Cardiac septum (tissue), 1 donor: Measurements from ENCODE around the gene BMS1. TPM values are rescaled to one million over a fixed set of nuclear protein-coding genes. Genes with fewer than 3 reads are reported as not detected.
"Not testable (repeated sequence)": the region's sequence is repeated elsewhere in the genome, so short reads cannot be mapped to it uniquely, and the experiment has no call there.

Source experiments
- DNase-seq: peaks from one replicate; pipeline ENCODE4 v3.0.0-alpha.2; 2020; ENCODE audit warnings: low spot score
- intact Hi-C: fragments of 100-400 bp; cut with DNase I; formaldehyde crosslinking; loops from one replicate; pipeline ENCODE4 v1.14.0; 2022
- total RNA-seq: library from RNA; stranded (reverse); fragmentation: NEBNext Ultra II Directional; extraction: Animal tissue kit (Norgen Biotek cat#: 25700); gene quantifications from one replicate; pipeline ENCODE4 v1.2.1, GENCODE V29; 2021
- donor health status: DM: no; HTN: no; CAD: no.

Gene BMS1
- total RNA-seq, 1 donor from 2014 or later, result 13.4 TPM

DNA sequence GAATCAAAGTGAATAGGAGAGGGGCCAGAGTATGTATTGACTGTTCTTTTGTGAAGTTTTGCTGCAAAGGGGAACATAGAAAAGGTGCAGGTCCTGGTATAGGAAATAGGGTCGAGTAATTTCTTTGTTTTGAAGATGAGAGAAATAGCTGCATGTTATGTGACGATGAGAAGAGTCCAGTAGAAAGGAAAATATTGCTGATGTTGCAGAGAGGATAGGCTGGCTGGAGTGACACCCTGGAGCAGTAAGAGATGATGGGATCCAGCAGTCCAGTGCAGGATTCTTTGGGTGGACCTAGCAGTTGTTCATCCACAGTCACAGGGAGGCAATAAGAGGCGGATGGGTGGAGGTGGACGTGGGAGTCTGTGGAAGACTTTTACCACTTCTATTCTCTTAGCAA lies 2.1 kb upstream of the BMS1 start:
- intact Hi-C loops, result loop anchor here (10.0 kb wide), 1 partner anchor 146 kb away; the partner anchor contains the start of gene ZNF33B
- DNase-seq, result no peak

DNA sequence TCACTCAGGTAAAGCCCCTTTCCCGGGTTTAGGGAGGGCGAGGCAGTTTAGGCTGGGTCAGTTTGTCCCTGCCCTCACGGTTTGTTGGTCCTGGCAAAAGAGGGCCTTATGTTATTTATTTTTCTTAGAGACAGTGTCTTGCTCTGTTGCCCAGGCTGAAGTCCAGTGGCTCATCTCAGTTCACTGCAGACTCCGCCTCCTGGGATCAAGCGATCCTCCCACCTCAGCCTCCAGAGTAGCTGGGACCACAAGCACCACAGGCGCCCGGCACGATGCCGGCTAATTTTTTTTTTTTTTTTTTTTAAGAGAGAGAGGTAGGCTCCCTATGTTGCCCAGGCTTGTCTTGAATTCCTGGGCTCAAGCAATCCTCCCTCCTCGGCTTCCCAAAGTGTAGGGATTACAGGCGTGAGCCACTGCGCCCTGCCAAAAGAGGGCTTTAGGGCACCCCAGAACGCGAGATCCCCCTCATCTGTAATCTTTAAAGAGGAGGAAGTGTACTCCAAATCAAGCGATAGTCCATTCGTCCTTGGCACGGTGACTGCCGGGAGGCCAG lies 626 bp upstream of the BMS1 start:
- DNase-seq, result no peak
- intact Hi-C loops, result loop anchor here (1.0 to 10.0 kb wide), 2 partner anchors 29 to 147 kb away; partner anchors contain the start of gene ZNF33B

DNA sequence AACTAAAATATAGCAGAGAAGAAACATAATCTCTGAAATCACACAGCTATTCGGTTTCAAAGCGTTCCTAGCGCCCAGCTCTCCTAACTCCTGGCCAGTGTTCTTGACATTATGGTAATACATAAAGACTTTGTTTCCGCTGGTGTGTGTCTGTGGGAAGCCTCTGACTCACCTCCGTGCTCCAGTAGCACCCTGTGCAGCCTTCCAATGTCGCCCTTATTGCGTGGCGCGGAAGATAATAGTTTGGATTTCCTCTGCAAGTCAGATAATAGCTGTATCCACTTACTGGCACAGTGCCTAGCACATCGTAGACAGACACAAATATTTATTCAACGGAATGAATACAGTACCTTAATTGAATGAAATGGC lies 570 bp downstream of the BMS1 start:
- intact Hi-C loops, result loop anchor here (10.0 kb wide), 1 partner anchor 148 kb away; the partner anchor contains the start of gene ZNF33B
- no peak for DNase-seq

DNA sequence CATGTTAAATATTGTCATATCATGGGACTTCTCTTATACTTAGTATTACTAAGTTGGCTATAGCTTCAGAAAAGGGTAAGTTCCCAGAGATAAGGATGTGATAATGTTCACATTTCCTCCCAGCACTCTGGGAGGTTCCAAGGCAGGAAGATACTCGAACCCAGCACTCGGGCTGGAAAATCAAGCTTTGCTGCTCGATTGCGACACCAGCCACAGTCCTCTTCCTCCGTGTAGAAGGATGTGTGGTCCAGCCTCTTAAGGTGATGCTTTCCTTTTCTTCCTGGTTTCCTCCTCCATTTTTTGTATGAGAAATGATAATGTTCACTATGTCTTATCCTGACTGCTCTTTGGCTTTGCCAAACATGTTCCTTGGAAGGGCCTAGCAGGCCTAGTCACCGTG lies 3.2 kb downstream of the BMS1 start:
- no peak for DNase-seq
- intact Hi-C loops, result loop anchor here (10.0 kb wide), 1 partner anchor 151 kb away; the partner anchor contains the start of gene ZNF33B

DNA sequence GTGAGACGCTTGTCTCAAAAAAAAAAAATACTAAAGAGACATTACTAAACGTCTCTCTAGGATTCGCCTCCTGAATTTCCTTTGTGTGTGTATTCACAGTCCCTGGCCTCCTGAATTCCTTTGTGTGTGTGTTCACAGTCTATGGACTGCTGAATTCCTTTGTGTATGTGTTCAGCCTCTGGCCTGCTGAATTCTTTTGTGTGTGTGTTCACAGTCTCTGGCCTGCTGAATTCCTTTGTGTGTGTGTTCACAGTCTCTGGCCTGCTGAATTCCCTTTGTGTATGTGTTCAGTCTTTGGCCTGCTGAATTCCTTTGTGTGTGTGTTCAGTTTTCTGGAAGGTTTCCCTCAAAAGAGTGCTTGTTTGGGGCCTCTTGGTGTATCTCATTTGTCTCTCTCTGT lies 8.2 kb downstream of the BMS1 start:
- intact Hi-C loops, result no loop called here

DNA sequence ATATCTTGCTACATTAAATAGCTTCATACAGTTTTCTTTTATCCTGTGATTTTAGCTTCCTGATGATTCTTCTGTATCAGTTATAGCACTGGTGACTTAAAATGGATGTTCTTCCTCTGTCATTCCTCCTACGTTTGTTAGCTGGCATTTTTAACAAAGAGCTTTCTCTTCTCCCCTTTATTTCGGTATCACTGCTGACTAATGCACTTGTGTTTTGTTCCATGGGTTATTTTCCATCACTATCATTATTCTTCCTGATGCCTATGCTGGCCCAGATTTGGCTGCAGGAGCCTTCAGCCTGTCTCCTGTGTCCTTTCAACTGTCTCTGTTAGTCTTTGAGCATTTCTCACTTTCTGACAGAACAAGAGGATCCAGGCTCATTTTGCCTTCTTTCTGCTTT lies 13.1 kb downstream of the BMS1 start:
- intact Hi-C loops, result no loop called here
- DNase-seq, result no peak

More for the DNA sequence above, 8.2 kb downstream of the BMS1 start:
- DNase-seq, result no peak

DNA sequence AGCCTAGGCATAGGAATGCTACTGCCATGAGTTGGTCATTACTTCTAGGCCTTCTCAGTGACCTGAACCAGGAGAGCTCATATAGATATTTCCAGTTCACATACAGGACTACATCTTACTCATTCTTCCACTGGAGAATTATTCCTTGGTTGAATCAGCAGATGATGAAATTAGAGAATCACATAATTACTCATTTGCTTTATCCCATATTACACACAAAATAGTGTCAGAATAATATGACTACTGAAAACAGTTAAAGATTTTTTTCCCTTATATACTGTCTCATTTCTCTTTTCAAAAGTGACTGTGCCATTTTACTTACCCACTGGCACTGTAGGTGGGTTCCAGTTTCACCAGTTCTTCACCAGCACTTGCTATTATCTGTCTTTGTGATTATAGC lies 18.5 kb downstream of the BMS1 start:
- DNase-seq, result no peak

DNA sequence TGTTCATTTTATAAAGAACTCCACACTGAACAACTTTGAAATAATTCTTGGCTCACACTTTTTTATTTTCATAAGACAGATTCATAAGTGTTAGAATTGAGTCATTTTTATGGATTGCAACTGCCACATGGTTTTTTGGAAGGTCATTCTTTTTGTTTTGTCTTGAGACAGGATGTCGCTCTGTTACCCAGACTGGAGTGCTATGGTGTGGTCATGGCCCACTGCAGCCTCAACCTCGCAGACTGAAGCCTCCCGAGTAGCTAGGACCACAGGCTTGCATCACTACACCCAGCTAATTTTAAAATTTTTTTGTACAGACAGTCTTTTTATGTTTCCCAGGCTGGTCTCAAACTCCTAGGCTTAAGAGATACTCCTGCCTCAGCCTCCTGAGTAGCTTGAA lies 20.3 kb downstream of the BMS1 start:
- intact Hi-C loops, result no loop called here
- no peak for DNase-seq

More for the DNA sequence above, 18.5 kb downstream of the BMS1 start:
- intact Hi-C loops, result no loop called here

DNA sequence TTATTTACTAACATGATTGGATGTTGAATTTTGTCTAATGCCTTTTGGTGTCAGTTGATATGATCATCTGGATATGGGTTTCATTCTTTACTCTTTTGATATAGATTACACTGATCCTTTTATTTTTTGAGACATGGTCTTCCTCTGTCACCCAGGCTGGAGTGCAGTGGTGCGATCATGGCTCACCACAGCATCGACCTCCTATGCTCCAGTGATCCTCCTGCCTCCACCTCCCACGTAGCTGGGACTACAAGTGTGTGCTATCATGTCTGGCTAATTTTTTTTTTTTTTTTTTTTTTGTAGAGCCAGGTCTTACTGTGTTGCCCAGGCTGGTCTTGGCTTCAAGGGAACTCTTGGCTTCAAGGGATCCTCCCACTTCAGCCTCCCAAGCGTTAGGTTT lies 27.1 kb downstream of the BMS1 start:
- intact Hi-C loops, result no loop called here
- DNase-seq, result no peak

DNA sequence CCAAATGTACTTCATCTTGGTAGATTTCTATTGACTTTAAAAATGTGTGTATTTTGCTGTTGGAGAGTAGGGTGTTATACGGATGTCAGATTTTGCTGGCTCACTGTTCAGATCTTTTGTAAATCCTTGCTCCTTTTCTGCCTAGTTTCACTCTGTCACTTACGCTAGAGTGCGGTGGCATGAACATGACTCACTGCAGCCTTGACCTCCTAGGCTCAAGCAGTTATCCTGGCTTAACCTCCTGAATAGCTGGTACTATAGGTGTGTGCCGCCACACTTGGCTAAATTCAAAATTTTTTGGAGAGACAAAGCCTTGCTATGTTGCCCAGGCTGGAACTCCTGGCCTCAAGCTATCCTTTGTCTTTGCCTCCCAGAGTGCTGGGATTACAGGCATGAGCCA lies 29.4 kb downstream of the BMS1 start:
- intact Hi-C loops, result no loop called here
- DNase-seq, result no peak

DNA sequence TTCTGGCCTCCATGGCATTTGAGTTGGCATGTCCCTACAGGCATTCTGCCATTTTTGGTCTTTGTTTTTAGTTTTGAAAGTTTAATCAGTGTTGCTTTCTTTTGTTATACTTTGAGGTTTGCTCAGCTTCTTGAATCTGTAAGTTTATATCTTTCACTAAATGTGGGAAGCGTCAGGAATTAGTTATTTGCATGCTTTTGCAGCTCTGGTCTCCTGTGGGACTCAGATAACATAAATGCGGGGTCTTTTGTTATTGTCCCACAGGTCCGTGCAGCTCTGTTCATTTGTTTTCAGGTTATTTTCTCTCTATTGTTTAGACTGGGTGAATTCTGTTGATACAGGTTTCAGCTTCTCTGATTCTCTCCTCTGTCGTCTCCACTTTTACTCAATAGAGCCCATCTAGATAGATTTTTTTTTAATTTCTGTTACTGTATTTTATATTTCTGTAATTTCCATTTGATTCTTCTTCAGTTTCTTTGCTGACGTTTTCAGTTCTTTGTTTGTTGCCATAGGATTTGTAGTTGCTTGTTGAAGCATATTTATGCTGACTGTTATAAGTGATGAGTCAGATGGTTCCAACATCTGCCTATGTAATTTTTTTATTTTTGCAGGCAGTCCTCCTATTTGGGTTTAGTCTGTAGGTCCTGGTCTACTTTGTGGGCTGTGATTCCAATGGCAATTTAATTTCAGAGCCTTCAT lies 31.5 kb downstream of the BMS1 start:
- intact Hi-C loops, DNase-seq: not testable (repeated sequence)

DNA sequence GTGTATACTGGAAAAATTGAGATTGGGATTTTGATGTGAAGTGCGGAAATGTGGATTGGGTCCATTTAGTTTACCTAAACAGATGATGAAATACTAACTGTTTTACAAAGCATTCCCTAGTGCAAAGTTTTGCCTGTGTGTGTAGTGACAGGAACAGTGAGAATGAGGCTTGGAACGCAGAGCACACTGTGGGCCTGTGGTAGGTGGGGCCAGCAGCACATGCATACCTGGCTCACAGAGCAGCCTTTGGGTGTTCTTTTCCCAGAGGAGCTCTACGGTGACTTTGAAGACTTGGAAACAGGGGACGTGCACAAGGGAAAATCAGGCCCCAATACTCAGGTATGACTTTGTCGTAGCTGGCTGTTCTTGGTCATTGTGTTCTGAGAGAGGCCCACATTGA lies 33.7 kb downstream of the BMS1 start:
- DNase-seq, intact Hi-C loops: not testable (repeated sequence)

DNA sequence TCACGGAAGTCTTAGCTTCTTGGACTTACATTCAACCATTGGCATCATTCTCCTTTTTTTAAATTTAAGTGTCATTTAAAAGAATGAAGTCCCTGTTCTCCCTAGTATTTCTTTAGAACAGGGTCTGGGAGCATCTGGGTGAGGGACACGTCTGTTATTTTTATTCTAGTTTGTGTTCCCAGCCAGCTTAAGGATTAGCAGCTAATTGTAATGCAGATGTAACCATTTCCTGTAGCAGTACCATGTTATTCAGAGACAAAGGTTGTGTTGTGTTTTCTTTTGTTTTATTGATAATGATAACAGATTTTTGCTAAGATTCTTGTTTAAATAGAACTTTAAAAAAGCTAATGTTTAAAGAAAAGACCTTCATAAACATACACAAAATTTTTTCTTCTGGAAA lies 34.3 kb downstream of the BMS1 start:
- no peak for DNase-seq
- intact Hi-C loops, result no loop called here

DNA sequence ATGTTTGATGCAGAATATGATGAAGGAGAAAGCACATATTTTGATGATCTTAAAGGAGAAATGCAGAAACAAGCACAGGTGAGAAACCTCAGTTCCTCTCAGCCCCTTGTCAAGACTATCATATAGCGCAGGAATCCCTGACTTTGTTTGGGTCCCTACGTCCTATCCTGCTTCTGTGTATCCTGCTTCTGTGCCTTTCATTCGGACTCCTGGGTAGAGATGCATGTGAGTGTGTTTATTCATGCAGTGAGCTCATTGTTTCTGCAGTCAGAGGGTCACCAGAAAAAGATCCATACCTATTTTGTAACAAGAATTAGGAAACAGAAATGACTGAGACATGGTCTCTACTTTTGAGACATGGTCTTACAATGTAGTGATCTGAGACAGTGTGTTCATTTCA lies 34.8 kb downstream of the BMS1 start:
- intact Hi-C loops, DNase-seq: not testable (repeated sequence)

DNA sequence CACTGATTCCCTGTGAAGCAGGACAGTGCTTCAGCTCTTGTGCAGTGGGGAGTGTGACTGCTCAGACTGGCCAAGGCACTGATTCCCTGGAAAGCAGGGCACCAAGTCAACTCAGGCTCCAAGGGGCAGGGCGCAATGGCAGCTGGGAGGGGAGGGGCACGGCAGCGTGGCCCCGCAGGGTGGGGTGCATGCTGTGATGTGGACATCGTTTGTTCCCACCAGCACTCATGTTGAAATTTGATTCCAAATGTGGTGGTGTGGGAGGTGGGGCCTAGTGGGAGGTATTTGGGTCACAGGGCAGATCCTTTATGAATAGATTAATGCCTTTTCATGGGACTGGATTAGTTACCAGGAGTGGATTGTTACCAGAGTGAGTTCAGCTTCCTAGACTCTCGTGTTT lies 44.2 kb downstream of the BMS1 start:
- intact Hi-C loops, DNase-seq: not testable (repeated sequence)

DNA sequence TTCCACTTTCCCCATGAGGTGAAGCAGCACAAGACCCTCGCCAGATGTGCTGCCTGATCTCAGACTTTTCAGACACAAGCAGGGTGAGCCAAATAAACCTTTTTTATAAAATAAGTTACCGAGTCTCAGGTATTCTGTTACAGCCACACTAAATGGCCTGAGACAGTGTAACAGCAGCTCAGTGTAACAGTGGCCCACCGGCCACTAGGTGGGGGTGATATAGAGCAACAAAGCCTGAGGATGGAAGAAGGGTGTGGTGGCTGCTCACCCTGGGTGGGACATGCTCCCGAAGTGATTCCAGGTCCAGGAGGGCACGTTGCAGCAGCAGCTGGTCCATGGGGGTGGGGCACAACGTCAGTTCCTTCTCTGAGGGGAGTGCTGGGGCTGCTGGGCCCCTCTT lies 44.6 kb downstream of the BMS1 start:
- intact Hi-C loops, result no loop called here
- DNase-seq, result no peak

DNA sequence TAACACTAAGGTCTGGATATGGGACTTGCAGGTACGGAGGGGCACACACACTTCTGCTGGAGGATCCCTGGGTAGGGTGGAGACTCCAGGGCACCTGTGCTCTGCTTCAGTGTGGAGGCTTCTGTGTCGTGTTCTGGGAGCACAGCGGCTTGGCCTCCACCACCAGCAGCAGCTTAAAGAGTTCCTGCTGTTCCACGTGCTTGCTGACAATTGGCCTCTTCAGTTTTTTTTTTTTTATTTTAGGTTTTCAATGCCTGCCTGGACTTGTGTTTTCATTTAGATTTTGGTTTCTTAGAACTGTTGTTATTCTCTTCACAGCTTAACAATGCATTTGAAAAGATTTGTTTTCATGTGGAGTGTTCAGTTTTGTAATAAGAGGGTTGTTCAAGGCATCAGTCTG lies 45.8 kb downstream of the BMS1 start:
- intact Hi-C loops, DNase-seq: not testable (repeated sequence)

DNA sequence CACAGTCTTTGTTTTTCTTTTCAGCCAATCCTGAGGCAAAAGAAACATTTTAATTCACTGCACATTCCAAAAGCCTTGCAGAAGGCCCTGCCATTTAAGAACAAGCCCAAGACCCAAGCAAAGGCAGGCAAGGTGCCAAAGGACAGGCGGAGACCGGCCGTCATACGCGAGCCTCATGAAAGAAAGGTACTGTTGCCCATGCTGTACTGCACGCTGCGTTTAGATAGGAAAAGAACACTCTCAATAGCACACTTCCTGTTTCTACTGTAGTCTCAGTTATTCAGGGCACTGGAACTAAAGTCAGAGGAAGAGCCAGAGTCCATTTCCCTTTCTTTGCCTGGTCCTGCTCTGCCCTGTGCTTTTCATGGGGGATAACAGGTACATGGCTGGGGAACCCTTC lies 47.6 kb downstream of the BMS1 start:
- DNase-seq, result no peak
- intact Hi-C loops, result no loop called here

DNA sequence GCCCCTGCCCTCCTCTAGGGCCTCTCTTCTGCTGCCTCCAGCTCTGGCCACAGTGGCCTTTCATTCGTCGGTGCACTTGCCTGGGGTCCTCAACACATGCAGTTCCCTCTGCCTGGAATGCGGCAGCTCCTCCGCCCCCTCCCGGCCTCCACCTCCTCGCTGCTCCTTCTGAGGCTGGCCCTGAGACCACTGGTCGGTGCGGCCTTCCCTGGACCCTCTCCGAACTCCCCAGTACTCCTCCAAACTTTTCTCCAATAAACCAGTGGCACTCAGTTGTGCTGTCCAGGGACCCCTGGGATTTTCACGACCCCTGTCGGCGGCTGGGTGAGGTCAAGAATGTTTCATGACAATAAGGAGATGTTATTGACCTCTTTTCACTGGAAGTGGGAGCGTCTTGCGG lies 53.5 kb downstream of the BMS1 start:
- DNase-seq, result no peak
- intact Hi-C loops, result no loop called here

DNA sequence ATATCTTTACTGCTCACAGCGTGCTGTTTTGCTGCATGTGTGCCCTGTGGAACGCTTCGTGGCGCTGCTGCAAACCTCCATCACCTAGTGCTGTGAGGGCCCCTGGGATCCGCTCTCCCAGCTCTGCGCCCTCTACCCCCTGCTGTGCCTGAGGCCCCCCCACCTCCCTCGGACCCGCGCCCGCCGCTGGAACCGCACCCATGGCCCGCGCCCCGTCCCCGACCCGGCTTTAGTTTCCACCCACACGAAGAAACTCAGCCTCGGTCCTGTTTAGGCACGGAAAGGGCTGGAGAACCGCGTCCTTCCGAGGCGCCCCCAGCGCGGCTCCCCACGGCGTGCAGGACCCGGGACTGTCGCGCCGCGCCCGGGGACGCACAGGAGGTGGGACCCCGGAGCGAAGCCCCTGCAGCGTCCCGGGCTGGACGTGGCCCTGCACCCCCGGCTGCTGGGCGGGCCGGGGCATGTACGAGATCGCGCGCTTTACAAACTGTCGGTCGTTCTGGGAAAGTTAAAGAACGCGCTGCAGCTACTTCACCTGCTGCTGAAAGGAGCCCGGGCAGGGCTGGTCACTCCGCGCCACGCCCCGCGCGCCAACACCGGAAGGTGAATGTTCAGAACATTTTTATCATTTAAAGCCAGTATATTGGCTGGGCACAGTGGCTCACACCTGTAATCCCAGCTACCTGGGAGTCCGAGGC lies 54.3 kb downstream of the BMS1 start:
- DNase-seq, result no peak
- intact Hi-C loops, result no loop called here

DNA sequence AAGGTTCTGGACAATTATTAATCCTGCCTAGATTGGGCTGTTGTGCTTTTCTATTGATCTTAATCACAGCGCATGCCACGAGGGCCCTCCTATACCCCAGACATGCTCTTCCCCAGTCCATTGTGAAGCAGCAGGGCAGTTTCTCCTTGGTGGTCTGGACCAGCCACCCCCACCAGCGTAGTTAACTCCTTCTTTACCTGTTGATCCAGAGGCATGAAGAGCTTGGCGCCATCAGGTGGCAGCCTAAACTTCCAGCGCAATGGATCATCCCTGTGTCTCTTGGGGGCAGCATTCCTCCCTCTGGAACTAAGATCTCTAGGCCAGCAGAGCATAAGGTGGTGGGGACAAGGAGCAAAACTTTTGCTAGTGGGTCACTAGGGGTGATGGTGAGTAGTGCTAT lies 62.2 kb downstream of the BMS1 start:
- intact Hi-C loops, DNase-seq: not testable (repeated sequence)
